DOHH2 (cell line): ENCODE results near the gene CARD18.

Experiments used
- EZH2phosphoT487 ChIP-seq: fragments of 200-600 bp; sonication (generic); IDR thresholded peaks from 2 replicates; pipeline ENCODE4 v1.6.1; 2017; ENCODE audit warnings: borderline replicate concordance, mild to moderate bottlenecking, antibody characterized with exemption, low read length, moderate library complexity, mixed read lengths
- TF ChIP-seq, protein P1 (sequence below): fragments of 200-600 bp; sonication (generic); IDR thresholded peaks from one replicate; pipeline ENCODE4 v1.5.1; 2014; ENCODE audit warnings: antibody characterized with exemption, mild to moderate bottlenecking, low read depth, low read length; ENCODE audit not compliant: poor library complexity, severe bottlenecking

DNA sequence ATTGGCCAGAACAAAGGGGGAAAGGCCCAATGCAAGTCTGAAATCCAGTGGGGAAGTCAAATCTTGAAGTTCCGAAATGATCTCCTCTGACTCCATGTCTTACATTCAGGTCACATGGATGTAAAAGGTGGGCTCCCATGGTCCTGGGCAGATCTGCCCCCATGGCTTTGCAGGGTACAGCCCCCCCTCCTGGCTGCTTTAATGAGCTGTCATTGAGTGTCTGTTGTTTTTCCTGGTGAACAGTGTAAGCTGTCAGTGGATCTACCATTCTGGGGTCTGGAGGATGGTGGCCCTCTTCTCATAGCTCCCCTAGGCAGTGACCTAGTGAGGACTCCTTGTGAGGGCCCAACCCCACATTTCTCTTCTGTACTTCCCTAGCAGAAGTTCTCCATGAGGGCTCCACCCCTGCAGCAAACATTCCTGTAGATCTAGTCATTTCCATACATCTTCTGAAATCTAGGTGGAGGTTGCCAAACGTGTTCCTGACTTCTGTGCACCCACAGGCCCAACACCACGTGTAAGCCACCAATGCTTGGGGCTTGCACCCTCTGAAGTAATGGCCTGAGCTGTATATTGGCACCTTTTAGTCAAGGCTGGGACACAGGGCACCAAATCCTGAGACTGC is 9.3 kb downstream of the CARD18 start:
- TF ChIP-seq, protein P1, sequence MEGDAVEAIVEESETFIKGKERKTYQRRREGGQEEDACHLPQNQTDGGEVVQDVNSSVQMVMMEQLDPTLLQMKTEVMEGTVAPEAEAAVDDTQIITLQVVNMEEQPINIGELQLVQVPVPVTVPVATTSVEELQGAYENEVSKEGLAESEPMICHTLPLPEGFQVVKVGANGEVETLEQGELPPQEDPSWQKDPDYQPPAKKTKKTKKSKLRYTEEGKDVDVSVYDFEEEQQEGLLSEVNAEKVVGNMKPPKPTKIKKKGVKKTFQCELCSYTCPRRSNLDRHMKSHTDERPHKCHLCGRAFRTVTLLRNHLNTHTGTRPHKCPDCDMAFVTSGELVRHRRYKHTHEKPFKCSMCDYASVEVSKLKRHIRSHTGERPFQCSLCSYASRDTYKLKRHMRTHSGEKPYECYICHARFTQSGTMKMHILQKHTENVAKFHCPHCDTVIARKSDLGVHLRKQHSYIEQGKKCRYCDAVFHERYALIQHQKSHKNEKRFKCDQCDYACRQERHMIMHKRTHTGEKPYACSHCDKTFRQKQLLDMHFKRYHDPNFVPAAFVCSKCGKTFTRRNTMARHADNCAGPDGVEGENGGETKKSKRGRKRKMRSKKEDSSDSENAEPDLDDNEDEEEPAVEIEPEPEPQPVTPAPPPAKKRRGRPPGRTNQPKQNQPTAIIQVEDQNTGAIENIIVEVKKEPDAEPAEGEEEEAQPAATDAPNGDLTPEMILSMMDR, result no peak
- TF ChIP-seq EZH2phosphoT487, result no peak
